ENCODE results near the gene TMEM143. TPM values are rescaled to one million over a fixed set of nuclear protein-coding genes. Genes with fewer than 3 reads are reported as not detected.
A peak's percentile ranks its signal among the peaks of the same experiment; 100 is the strongest.

Gene TMEM143
- total and polyA plus RNA-seq, 4 experiments from 2014 or later, result 3.8 to 31.8 (median 17.9) TPM

- POLR2A ChIA-PET (ENCODE audit: partially characterized antibody), result interaction anchor here (0.9 to 1.4 kb wide), 3 partner anchors 13 to 40 kb away, joined by 3 to 4 read pairs (median 4); partner anchors contain the start of genes KDELR1, SYNGR4 and TMEM143
- H3K4me3 ChIP-seq (ENCODE audit: low read length in 2 of 2), result no peak overlapping the region
- Mint-ChIP-seq H3K4me3 (no peak overlapping the region), H3K27ac (peak overlapping the region in 3 of 7 donors; percentile 66 to 93 (median 76)), H3K4me1 (peaks cover 0 to 9% (median 4%) of the 10 kb centered on the region in 4 donors), H3K36me3 (peaks cover 2 to 4% of the 10 kb centered on the region in 2 donors), H3K9me3 (no peaks in the 10 kb centered on the region), H3K27me3 (no peaks in the 10 kb centered on the region)
- no peak overlapping the region for H3K27ac ChIP-seq (ENCODE audit: low read depth, low read length)
- peak; percentile 63 to 77 (median 69) for DNase-seq
- H3K4me1 ChIP-seq (ENCODE audit: insufficient read depth, low read length), result no peaks in the 10 kb centered on the region
- H3K27me3 ChIP-seq (ENCODE audit: insufficient read depth, low read length), result no peaks in the 10 kb centered on the region
- intact Hi-C loops (cut with micrococcal nuclease), result no loop called here
- no peaks in the 10 kb centered on the region for H3K36me3 ChIP-seq (ENCODE audit: insufficient read depth, low read length)
- CTCF ChIA-PET (ENCODE audit: partially characterized antibody), result interaction anchor here (0.7 to 4.2 kb wide), 6 partner anchors 13 to 258 kb away, joined by 3 to 20 read pairs (median 6); partner anchors contain the start of genes KDELR1, SYNGR4 and TMEM143
- no peaks in the 10 kb centered on the region for H3K9me3 ChIP-seq (ENCODE audit: control insufficient read depth in 1 of 2, low read length in 2 of 2)
Measured at GRCh38 chr19:48351341-48351752, 12.4 kb downstream of the TMEM143 start.

GRCh38 chr19:48350856-48351255 is 12.9 kb downstream of the TMEM143 start:
- H3K27me3 ChIP-seq (ENCODE audit: insufficient read depth, low read length), result no peaks in the 10 kb centered on the region
- ChIA-PET POLR2A (ENCODE audit: partially characterized antibody) (interaction anchor here (0.9 to 1.4 kb wide), 3 partner anchors 13 to 40 kb away, joined by 3 to 4 read pairs (median 4); partner anchors contain the start of genes KDELR1, SYNGR4 and TMEM143), CTCF (ENCODE audit: partially characterized antibody) (interaction anchor here (0.6 to 4.2 kb wide), 10 partner anchors 13 to 1770 kb away, joined by 3 to 20 read pairs (median 4); partner anchors contain the start of genes KDELR1, SYNGR4 and TMEM143)
- peak overlapping the region in 2 of 7 donors; percentile 76 to 93 for H3K27ac Mint-ChIP-seq
- no peak for DNase-seq
- no peaks in the 10 kb centered on the region for H3K27me3 Mint-ChIP-seq
- no peaks in the 10 kb centered on the region for H3K36me3 ChIP-seq (ENCODE audit: insufficient read depth, low read length)
- no peaks in the 10 kb centered on the region for H3K9me3 Mint-ChIP-seq
- H3K4me3 Mint-ChIP-seq, result no peak overlapping the region
- H3K27ac ChIP-seq (ENCODE audit: low read depth, low read length), result no peak overlapping the region
- intact Hi-C loops (cut with micrococcal nuclease), result no loop called here
- H3K4me1 Mint-ChIP-seq, result peaks cover 0 to 9% (median 4%) of the 10 kb centered on the region in 4 donors
- H3K4me1 ChIP-seq (ENCODE audit: insufficient read depth, low read length), result no peaks in the 10 kb centered on the region
- no peak overlapping the region for H3K4me3 ChIP-seq (ENCODE audit: low read length in 2 of 2)
- peaks cover 2 to 4% of the 10 kb centered on the region in 2 donors for H3K36me3 Mint-ChIP-seq
- H3K9me3 ChIP-seq (ENCODE audit: control insufficient read depth in 1 of 2, low read length in 2 of 2), result no peaks in the 10 kb centered on the region

- Histone ChIP-seq H3K27me3 (ENCODE audit: insufficient read depth, low read length) (no peaks in the 10 kb centered on the region), H3K4me3 (ENCODE audit: low read length in 2 of 2) (no peak overlapping the region), H3K27ac (ENCODE audit: low read depth, low read length) (no peak overlapping the region), H3K4me1 (ENCODE audit: insufficient read depth, low read length) (no peaks in the 10 kb centered on the region), H3K9me3 (ENCODE audit: control insufficient read depth in 1 of 2, low read length in 2 of 2) (no peaks in the 10 kb centered on the region), H3K36me3 (ENCODE audit: insufficient read depth, low read length) (no peaks in the 10 kb centered on the region)
- POLR2A ChIA-PET (ENCODE audit: partially characterized antibody), result no interaction called here
- Mint-ChIP-seq H3K36me3 (peaks cover 2 to 4% of the 10 kb centered on the region in 2 donors), H3K27ac (no peak overlapping the region), H3K9me3 (no peaks in the 10 kb centered on the region), H3K27me3 (no peaks in the 10 kb centered on the region), H3K4me1 (peaks cover 0 to 9% (median 4%) of the 10 kb centered on the region in 4 donors), H3K4me3 (no peak overlapping the region)
- DNase-seq, result no peak
- CTCF ChIA-PET (ENCODE audit: partially characterized antibody), result interaction anchor here (1.1 to 4.2 kb wide), 3 partner anchors 15 to 235 kb away, joined by 4 to 20 read pairs (median 5); no protein-coding TSS in a partner anchor
- intact Hi-C loops (cut with micrococcal nuclease), result no loop called here
Measured at GRCh38 chr19:48348737-48349136, 15.0 kb downstream of the TMEM143 start.

- H3K4me3 ChIP-seq (ENCODE audit: low read length in 2 of 2), result no peak overlapping the region
- no peak for DNase-seq
- no peaks in the 10 kb centered on the region for H3K9me3 Mint-ChIP-seq
- H3K27ac Mint-ChIP-seq, result peak overlapping the region in 1 of 7 donors; percentile 42
- POLR2A ChIA-PET (ENCODE audit: partially characterized antibody), result no interaction called here
- no peaks in the 10 kb centered on the region for H3K9me3 ChIP-seq (ENCODE audit: control insufficient read depth in 1 of 2, low read length in 2 of 2)
- CTCF ChIA-PET (ENCODE audit: partially characterized antibody), result interaction anchor here (1.1 kb wide), 1 partner anchor 14 kb away, joined by 5 read pairs; no protein-coding TSS in a partner anchor
- H3K4me1 ChIP-seq (ENCODE audit: insufficient read depth, low read length), result no peaks in the 10 kb centered on the region
- no peak overlapping the region for H3K4me3 Mint-ChIP-seq
- H3K4me1 Mint-ChIP-seq, result peaks cover 0 to 9% (median 4%) of the 10 kb centered on the region in 4 donors
- H3K36me3 ChIP-seq (ENCODE audit: insufficient read depth, low read length), result no peaks in the 10 kb centered on the region
- intact Hi-C loops (cut with micrococcal nuclease), result no loop called here
- peaks cover 5 to 7% of the 10 kb centered on the region in 2 donors for H3K36me3 Mint-ChIP-seq
- no peak overlapping the region for H3K27ac ChIP-seq (ENCODE audit: low read depth, low read length)
- no peaks in the 10 kb centered on the region for H3K27me3 Mint-ChIP-seq
- H3K27me3 ChIP-seq (ENCODE audit: insufficient read depth, low read length), result no peaks in the 10 kb centered on the region
Measured at GRCh38 chr19:48348045-48348444, 15.7 kb downstream of the TMEM143 start.

GRCh38 chr19:48346191-48346590 is 17.5 kb downstream of the TMEM143 start:
- H3K4me3 ChIP-seq (ENCODE audit: low read length in 2 of 2), result no peak overlapping the region
- H3K27ac Mint-ChIP-seq, result peak overlapping the region in 2 of 7 donors; percentile 60 to 77
- POLR2A ChIA-PET (ENCODE audit: partially characterized antibody), result no interaction called here
- H3K36me3 ChIP-seq (ENCODE audit: insufficient read depth, low read length), result no peaks in the 10 kb centered on the region
- H3K9me3 Mint-ChIP-seq, result no peaks in the 10 kb centered on the region
- H3K9me3 ChIP-seq (ENCODE audit: control insufficient read depth in 1 of 2, low read length in 2 of 2), result no peaks in the 10 kb centered on the region
- H3K4me1 Mint-ChIP-seq, result peaks cover 0 to 4% (median 2%) of the 10 kb centered on the region in 4 donors
- intact Hi-C loops (cut with micrococcal nuclease), result no loop called here
- H3K27me3 Mint-ChIP-seq, result no peaks in the 10 kb centered on the region
- CTCF ChIA-PET (ENCODE audit: partially characterized antibody), result no interaction called here
- H3K27me3 ChIP-seq (ENCODE audit: insufficient read depth, low read length), result no peaks in the 10 kb centered on the region
- H3K4me1 ChIP-seq (ENCODE audit: insufficient read depth, low read length), result no peaks in the 10 kb centered on the region
- H3K27ac ChIP-seq (ENCODE audit: low read depth, low read length), result no peak overlapping the region
- H3K36me3 Mint-ChIP-seq, result peaks cover 7 to 11% of the 10 kb centered on the region in 2 donors
- DNase-seq, result no peak
- no peak overlapping the region for H3K4me3 Mint-ChIP-seq

- Mint-ChIP-seq H3K4me1 (peaks cover 0 to 2% (median 0%) of the 10 kb centered on the region in 4 donors), H3K9me3 (no peaks in the 10 kb centered on the region), H3K4me3 (no peak overlapping the region), H3K27me3 (no peaks in the 10 kb centered on the region), H3K36me3 (peaks cover 7 to 10% of the 10 kb centered on the region in 2 donors), H3K27ac (no peak overlapping the region)
- Histone ChIP-seq H3K9me3 (ENCODE audit: control insufficient read depth in 1 of 2, low read length in 2 of 2) (no peaks in the 10 kb centered on the region), H3K36me3 (ENCODE audit: insufficient read depth, low read length) (no peaks in the 10 kb centered on the region), H3K27ac (ENCODE audit: low read depth, low read length) (no peak overlapping the region), H3K4me1 (ENCODE audit: insufficient read depth, low read length) (no peaks in the 10 kb centered on the region), H3K4me3 (ENCODE audit: low read length in 2 of 2) (no peak overlapping the region), H3K27me3 (ENCODE audit: insufficient read depth, low read length) (no peaks in the 10 kb centered on the region)
- ChIA-PET POLR2A (ENCODE audit: partially characterized antibody) (no interaction called here), CTCF (ENCODE audit: partially characterized antibody) (no interaction called here)
- DNase-seq, result no peak
- intact Hi-C loops (cut with micrococcal nuclease), result no loop called here
Measured at GRCh38 chr19:48344892-48345291, 18.8 kb downstream of the TMEM143 start.

GRCh38 chr19:48342841-48343540 is 20.7 kb downstream of the TMEM143 start:
- H3K27ac Mint-ChIP-seq, result no peak overlapping the region
- H3K36me3 Mint-ChIP-seq, result peaks cover 3 to 10% of the 10 kb centered on the region in 2 donors
- intact Hi-C loops (cut with micrococcal nuclease), result no loop called here
- no peak for DNase-seq
- POLR2A ChIA-PET (ENCODE audit: partially characterized antibody), result no interaction called here
- H3K4me1 Mint-ChIP-seq, result no peaks in the 10 kb centered on the region
- Histone ChIP-seq H3K4me1 (ENCODE audit: insufficient read depth, low read length) (no peaks in the 10 kb centered on the region), H3K27ac (ENCODE audit: low read depth, low read length) (no peak overlapping the region), H3K36me3 (ENCODE audit: insufficient read depth, low read length) (no peaks in the 10 kb centered on the region), H3K9me3 (ENCODE audit: control insufficient read depth in 1 of 2, low read length in 2 of 2) (no peaks in the 10 kb centered on the region), H3K4me3 (ENCODE audit: low read length in 2 of 2) (no peak overlapping the region), H3K27me3 (ENCODE audit: insufficient read depth, low read length) (no peaks in the 10 kb centered on the region)
- H3K27me3 Mint-ChIP-seq, result no peaks in the 10 kb centered on the region
- H3K9me3 Mint-ChIP-seq, result no peaks in the 10 kb centered on the region
- CTCF ChIA-PET (ENCODE audit: partially characterized antibody), result no interaction called here
- no peak overlapping the region for H3K4me3 Mint-ChIP-seq
